ENCODE measurements around the gene FECH.

FECH gene

GRCh38 chr18:57519668-57520424 is 66.7 kb downstream of the FECH start:
- no peaks in the 10 kb centered on the region for H3K27me3 ChIP-seq (ENCODE audit: control insufficient read depth, insufficient read depth, low read length)
- no peak overlapping the region for H3K4me3 ChIP-seq (ENCODE audit: low read length)
- no peaks in the 10 kb centered on the region for H3K36me3 ChIP-seq (ENCODE audit: control insufficient read depth, insufficient read depth, low read length)
- no peak overlapping the region for H3K9ac ChIP-seq (ENCODE audit: low read length)
- H3K9me3 ChIP-seq (ENCODE audit: control insufficient read depth, low read length): no peaks in the 10 kb centered on the region
- no peaks in the 10 kb centered on the region for H3K4me1 ChIP-seq (ENCODE audit: control insufficient read depth, insufficient read depth, low read length)

GRCh38 chr18:57518533-57518932 is 68.0 kb downstream of the FECH start:
- Histone ChIP-seq H3K9ac (ENCODE audit: low read length) (no peak overlapping the region), H3K4me3 (ENCODE audit: low read length) (no peak overlapping the region), H3K36me3 (ENCODE audit: control insufficient read depth, insufficient read depth, low read length) (no peaks in the 10 kb centered on the region), H3K9me3 (ENCODE audit: control insufficient read depth, low read length) (no peaks in the 10 kb centered on the region), H3K4me1 (ENCODE audit: control insufficient read depth, insufficient read depth, low read length) (no peaks in the 10 kb centered on the region), H3K27me3 (ENCODE audit: control insufficient read depth, insufficient read depth, low read length) (no peaks in the 10 kb centered on the region)

GRCh38 chr18:57516056-57516455 is 70.4 kb downstream of the FECH start:
- H3K9ac ChIP-seq (ENCODE audit: low read length): no peak overlapping the region
- H3K4me1 ChIP-seq (ENCODE audit: control insufficient read depth, insufficient read depth, low read length): no peaks in the 10 kb centered on the region
- H3K36me3 ChIP-seq (ENCODE audit: control insufficient read depth, insufficient read depth, low read length): no peaks in the 10 kb centered on the region
- no peaks in the 10 kb centered on the region for H3K9me3 ChIP-seq (ENCODE audit: control insufficient read depth, low read length)
- H3K27me3 ChIP-seq (ENCODE audit: control insufficient read depth, insufficient read depth, low read length): no peaks in the 10 kb centered on the region
- H3K4me3 ChIP-seq (ENCODE audit: low read length): no peak overlapping the region

- Histone ChIP-seq H3K36me3 (ENCODE audit: control insufficient read depth, insufficient read depth, low read length) (no peaks in the 10 kb centered on the region), H3K9me3 (ENCODE audit: control insufficient read depth, low read length) (no peaks in the 10 kb centered on the region), H3K27me3 (ENCODE audit: control insufficient read depth, insufficient read depth, low read length) (no peaks in the 10 kb centered on the region), H3K4me3 (ENCODE audit: low read length) (no peak overlapping the region), H3K4me1 (ENCODE audit: control insufficient read depth, insufficient read depth, low read length) (no peaks in the 10 kb centered on the region), H3K9ac (ENCODE audit: low read length) (no peak overlapping the region)
Observed at GRCh38 chr18:57505231-57505630, 81.3 kb downstream of the FECH start.

GRCh38 chr18:57502624-57503023 is 83.9 kb downstream of the FECH start:
- H3K27me3 ChIP-seq (ENCODE audit: control insufficient read depth, insufficient read depth, low read length): no peaks in the 10 kb centered on the region
- H3K4me1 ChIP-seq (ENCODE audit: control insufficient read depth, insufficient read depth, low read length): no peaks in the 10 kb centered on the region
- H3K36me3 ChIP-seq (ENCODE audit: control insufficient read depth, insufficient read depth, low read length): no peaks in the 10 kb centered on the region
- H3K9me3 ChIP-seq (ENCODE audit: control insufficient read depth, low read length): no peaks in the 10 kb centered on the region
- H3K4me3 ChIP-seq (ENCODE audit: low read length): no peak overlapping the region
- no peak overlapping the region for H3K9ac ChIP-seq (ENCODE audit: low read length)

GRCh38 chr18:57498682-57499256 is 87.7 kb downstream of the FECH start:
- Histone ChIP-seq H3K9ac (ENCODE audit: low read length) (no peak overlapping the region), H3K4me3 (ENCODE audit: low read length) (no peak overlapping the region), H3K36me3 (ENCODE audit: control insufficient read depth, insufficient read depth, low read length) (no peaks in the 10 kb centered on the region), H3K4me1 (ENCODE audit: control insufficient read depth, insufficient read depth, low read length) (no peaks in the 10 kb centered on the region), H3K27me3 (ENCODE audit: control insufficient read depth, insufficient read depth, low read length) (no peaks in the 10 kb centered on the region), H3K9me3 (ENCODE audit: control insufficient read depth, low read length) (no peaks in the 10 kb centered on the region)
